Testis (tissue), 3 donors: ENCODE data around the gene PLA1A. TPM values are rescaled to one million over a fixed set of nuclear protein-coding genes. Genes with fewer than 3 reads are reported as not detected.

Experiments
- DNase-seq: peaks from one replicate; pipeline ENCODE4 v3.0.0-alpha.2; 2019
- H3K27ac ChIP-seq, 2 donors: fragments of 200-600 bp; sonication (generic); one replicate each; pipeline ENCODE4 v1.5.1; 2019
- H3K27me3 ChIP-seq: fragments of 200-600 bp; sonication (generic); one replicate; pipeline ENCODE4 v1.5.1; 2019
- H3K36me3 ChIP-seq: fragments of 200-600 bp; sonication (generic); one replicate; pipeline ENCODE4 v1.5.1; 2017; ENCODE audit warnings: low read depth; ENCODE audit errors: missing control alignments
- H3K4me1 ChIP-seq: fragments of 200-600 bp; sonication (generic); one replicate; pipeline ENCODE4 v1.5.1; 2019
- H3K4me3 ChIP-seq, 2 donors: fragments of 200-600 bp; sonication (generic); one replicate each; pipeline ENCODE4 v1.5.1; 2017 to 2019
- H3K9me3 ChIP-seq: fragments of 200-600 bp; sonication (generic); one replicate; pipeline ENCODE4 v1.5.1; 2017
- POLR2A ChIP-seq: fragments of 450-650 bp; IDR thresholded peaks from one replicate; pipeline ENCODE4 v1.6.1; 2017; ENCODE audit warnings: antibody characterized with exemption, mild to moderate bottlenecking, moderate library complexity
- WGBS, 2 donors: methylation state at CpG; one replicate each; pipeline ENCODE4 v1.1.5; 2018; 5-methylcytosine and 5-hydroxymethylcytosine counted together
- intact Hi-C: fragments of 100-400 bp; cut with DNase I; formaldehyde crosslinking; loops from one replicate; pipeline ENCODE4 v1.15.1; 2023; ENCODE audit warnings: low total_unique reads
- polyA plus RNA-seq: library from polyadenylated mRNA; stranded (reverse); fragments of 350-450 nt; fragmentation: Illumina TruSeq; extraction: RNeasy Lipid Tissue Mini Kit (QIAGEN cat#74804); gene quantifications from one replicate; pipeline ENCODE4 v1.2.3, GENCODE V29; 2014; ENCODE audit warnings: low read depth, low replicate concordance; ENCODE audit not compliant: insufficient read depth
- total RNA-seq, 2 donors: library from RNA; depleted of rRNA; stranded (reverse); fragments of >200 nt; gene quantifications; one replicate each; pipeline ENCODE4 v1.2.3, GENCODE V29; 2016
- TF ChIP-seq, protein P1 (sequence below), 3 experiments: fragments of 450-650 bp in 2 of 3; fragments of 200-600 bp in 1 of 3; sonication (generic) in 1 of 3; IDR thresholded peaks; one replicate each; pipeline ENCODE4 v1.5.1; 2016 to 2019; ENCODE audit warnings: antibody characterized with exemption in 3 of 3, mild to moderate bottlenecking in 2 of 3, moderate library complexity in 1 of 3

The PLA1A gene
- total and polyA plus RNA-seq, 3 donors from 2014 or later = 0.87 to 8.7 (median 2.7) TPM

DNA sequence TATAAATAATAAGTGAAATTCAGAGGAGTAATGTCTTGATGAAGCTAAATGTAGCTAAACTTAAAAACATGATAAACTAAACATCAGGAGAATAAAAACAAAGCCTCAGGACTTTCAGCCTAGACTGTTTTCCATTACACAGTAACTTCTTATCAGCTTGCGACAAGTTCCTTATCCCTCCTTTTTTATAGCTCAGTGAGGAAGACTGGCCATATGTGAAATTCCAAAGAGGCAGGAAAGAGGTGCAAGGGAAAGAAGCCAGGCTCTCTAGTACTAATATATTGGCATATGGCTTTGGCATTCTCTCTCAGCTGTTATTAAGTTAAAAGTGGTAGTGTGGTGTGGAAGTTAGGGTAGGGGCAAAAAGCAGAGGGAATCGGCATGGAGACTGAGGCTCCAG is 75.1 kb downstream of the PLA1A start:
- 68 to 73% methylated on average over 2 of the region's 2 CpGs for whole genome bisulfite sequencing, 2 donors
- Histone ChIP-seq H3K9me3 (no peaks in the 10 kb centered on the region), H3K27me3 (no peaks in the 10 kb centered on the region), H3K27ac (no peak overlapping the region), H3K36me3 (no peaks in the 10 kb centered on the region), H3K4me1 (peaks cover 10% of the 10 kb centered on the region), H3K4me3 (no peak overlapping the region)
- no peak for DNase-seq
- intact Hi-C loops = no loop called here
- no peak for TF ChIP-seq POLR2A
- TF ChIP-seq, protein P1, sequence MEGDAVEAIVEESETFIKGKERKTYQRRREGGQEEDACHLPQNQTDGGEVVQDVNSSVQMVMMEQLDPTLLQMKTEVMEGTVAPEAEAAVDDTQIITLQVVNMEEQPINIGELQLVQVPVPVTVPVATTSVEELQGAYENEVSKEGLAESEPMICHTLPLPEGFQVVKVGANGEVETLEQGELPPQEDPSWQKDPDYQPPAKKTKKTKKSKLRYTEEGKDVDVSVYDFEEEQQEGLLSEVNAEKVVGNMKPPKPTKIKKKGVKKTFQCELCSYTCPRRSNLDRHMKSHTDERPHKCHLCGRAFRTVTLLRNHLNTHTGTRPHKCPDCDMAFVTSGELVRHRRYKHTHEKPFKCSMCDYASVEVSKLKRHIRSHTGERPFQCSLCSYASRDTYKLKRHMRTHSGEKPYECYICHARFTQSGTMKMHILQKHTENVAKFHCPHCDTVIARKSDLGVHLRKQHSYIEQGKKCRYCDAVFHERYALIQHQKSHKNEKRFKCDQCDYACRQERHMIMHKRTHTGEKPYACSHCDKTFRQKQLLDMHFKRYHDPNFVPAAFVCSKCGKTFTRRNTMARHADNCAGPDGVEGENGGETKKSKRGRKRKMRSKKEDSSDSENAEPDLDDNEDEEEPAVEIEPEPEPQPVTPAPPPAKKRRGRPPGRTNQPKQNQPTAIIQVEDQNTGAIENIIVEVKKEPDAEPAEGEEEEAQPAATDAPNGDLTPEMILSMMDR (IDR thresholded peaks at IDR 0.05) = no peak

DNA sequence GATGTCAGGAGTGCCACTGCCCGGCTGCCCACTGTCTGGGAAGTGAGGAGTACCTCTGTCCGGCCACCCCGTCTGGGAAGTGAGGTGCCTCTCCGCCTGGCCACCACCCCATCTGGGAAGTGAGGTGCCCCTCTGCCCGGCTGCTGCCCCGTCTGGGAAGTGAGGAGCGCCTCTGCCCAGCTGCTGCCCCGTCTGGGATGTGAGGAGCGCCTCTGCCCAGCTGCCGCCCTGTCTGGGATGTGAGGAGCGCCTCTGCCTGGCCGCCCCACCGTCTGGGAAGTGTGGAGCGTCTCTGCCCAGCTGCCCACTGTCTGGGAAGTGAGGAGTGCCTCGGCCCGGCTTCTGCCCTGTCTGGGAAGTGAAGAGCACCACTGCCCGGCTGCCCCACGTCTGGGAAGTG is 76.2 kb downstream of the PLA1A start:
- no peaks in the 10 kb centered on the region for H3K9me3 ChIP-seq
- no peak for TF ChIP-seq POLR2A
- TF ChIP-seq, protein P1 (IDR thresholded peaks at IDR 0.05) = no peak
- no peaks in the 10 kb centered on the region for H3K27me3 ChIP-seq
- H3K4me1 ChIP-seq = peaks cover 10% of the 10 kb centered on the region
- no peaks in the 10 kb centered on the region for H3K36me3 ChIP-seq
- no peak for DNase-seq
- 87 to 92% methylated on average over 5 to 18 of the region's 18 CpGs for WGBS, 2 donors
- intact Hi-C loops = no loop called here
- no peak overlapping the region for H3K4me3 ChIP-seq
- no peak overlapping the region for H3K27ac ChIP-seq

DNA sequence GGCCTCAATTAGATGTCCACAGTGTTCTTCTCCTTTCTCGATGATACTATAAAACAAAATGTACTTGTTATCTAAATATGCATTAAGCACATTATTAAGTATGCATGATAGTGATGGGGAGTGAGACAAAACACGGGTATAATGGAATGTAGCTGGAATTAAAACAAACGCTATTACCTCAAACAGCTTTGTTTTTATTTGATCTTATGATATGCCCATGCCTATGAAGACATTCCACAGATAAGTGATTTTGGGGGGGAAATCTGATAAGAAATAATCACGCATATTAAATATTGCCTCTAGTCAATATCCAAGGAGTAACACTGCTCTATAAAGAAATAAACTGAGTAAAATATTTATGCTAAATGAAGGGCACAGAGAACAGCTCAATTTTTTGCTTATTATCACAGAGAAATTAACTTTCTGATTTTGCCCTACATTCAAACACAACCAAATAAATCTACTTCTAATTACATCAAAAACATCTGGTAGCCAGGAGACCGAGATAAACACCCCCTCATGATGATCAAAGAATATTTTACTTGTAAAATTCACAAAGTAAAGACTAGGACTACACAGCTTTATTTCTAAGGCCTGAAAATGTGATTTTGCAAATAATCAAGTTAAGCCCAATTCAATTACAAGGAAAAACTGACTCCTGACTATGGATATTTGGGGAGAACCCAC is 77.6 kb downstream of the PLA1A start:
- TF ChIP-seq, protein P1 (IDR thresholded peaks at IDR 0.05) = no peak
- TF ChIP-seq POLR2A = no peak
- Histone ChIP-seq H3K27me3 (no peaks in the 10 kb centered on the region), H3K4me3 (no peak overlapping the region), H3K4me1 (peaks cover 10% of the 10 kb centered on the region), H3K27ac (peak overlapping the region in 1 of 2 donors; percentile 95), H3K9me3 (no peaks in the 10 kb centered on the region), H3K36me3 (no peaks in the 10 kb centered on the region)
- 67 to 69% methylated on average over 5 of the region's 5 CpGs for WGBS, 2 donors
- intact Hi-C loops = no loop called here
- DNase-seq = no peak

DNA sequence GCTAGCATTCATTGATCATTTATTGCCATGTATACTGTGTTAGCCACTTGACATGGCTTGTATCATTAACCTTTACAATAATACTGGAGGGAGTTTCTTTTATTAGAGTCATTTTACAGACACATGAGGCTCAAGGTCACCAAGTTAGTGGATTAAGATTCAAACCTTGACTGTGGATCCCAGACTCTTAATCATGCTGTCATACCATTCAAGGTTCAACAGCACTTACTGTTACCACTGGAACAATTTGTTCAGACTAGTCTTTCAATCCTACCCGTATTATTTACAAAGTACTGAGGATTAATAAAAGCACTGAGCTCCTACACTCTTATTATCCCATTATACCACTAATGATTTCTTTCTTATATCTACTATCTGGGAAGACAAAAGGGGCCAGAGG is 78.3 kb downstream of the PLA1A start:
- Histone ChIP-seq H3K36me3 (no peaks in the 10 kb centered on the region), H3K27me3 (no peaks in the 10 kb centered on the region), H3K27ac (peak overlapping the region; percentile 89 to 95), H3K9me3 (no peaks in the 10 kb centered on the region), H3K4me1 (peaks cover 10% of the 10 kb centered on the region), H3K4me3 (peak overlapping the region in 1 of 2 donors; percentile 75)
- WGBS, 2 donors = 13 to 21% methylated on average over 1 of the region's 1 CpG
- TF ChIP-seq, protein P1 (IDR thresholded peaks at IDR 0.05) = no peak
- TF ChIP-seq POLR2A = no peak
- intact Hi-C loops = no loop called here
- no peak for DNase-seq
